ENCODE measurements around the gene ANO6. TPM values are rescaled to one million over a fixed set of nuclear protein-coding genes. Genes with fewer than 3 reads are reported as not detected.

ANO6 gene
- total and polyA plus RNA-seq, 2 donors (not counting 1 experiment from before 2014, with no cell fraction given): 6.6 to 19.5 TPM

GRCh38 chr12:45348311-45348710 is 132.4 kb downstream of the ANO6 start:
- H4K20me1 ChIP-seq (ENCODE audit: control insufficient read depth, insufficient read depth, low read length, poor library complexity, severe bottlenecking): no peaks in the 10 kb centered on the region
- H3K36me3 ChIP-seq (replicated peaks in 1 of 2; ENCODE audit: control extremely low read depth in 1 of 2, control insufficient read depth in 1 of 2, extremely low read depth in 1 of 2, insufficient read depth in 2 of 2, low read length in 1 of 2): peaks cover 4 to 35% of the 10 kb centered on the region in 2 experiments
- no peak overlapping the region for H3K27ac Mint-ChIP-seq
- H3K9me3 Mint-ChIP-seq (ENCODE audit: insufficient read depth): no peaks in the 10 kb centered on the region
- TF ChIP-seq, protein P1, sequence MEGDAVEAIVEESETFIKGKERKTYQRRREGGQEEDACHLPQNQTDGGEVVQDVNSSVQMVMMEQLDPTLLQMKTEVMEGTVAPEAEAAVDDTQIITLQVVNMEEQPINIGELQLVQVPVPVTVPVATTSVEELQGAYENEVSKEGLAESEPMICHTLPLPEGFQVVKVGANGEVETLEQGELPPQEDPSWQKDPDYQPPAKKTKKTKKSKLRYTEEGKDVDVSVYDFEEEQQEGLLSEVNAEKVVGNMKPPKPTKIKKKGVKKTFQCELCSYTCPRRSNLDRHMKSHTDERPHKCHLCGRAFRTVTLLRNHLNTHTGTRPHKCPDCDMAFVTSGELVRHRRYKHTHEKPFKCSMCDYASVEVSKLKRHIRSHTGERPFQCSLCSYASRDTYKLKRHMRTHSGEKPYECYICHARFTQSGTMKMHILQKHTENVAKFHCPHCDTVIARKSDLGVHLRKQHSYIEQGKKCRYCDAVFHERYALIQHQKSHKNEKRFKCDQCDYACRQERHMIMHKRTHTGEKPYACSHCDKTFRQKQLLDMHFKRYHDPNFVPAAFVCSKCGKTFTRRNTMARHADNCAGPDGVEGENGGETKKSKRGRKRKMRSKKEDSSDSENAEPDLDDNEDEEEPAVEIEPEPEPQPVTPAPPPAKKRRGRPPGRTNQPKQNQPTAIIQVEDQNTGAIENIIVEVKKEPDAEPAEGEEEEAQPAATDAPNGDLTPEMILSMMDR (IDR thresholded peaks at IDR 0.05): no peak
- no peak for TF ChIP-seq EZH2 (IDR thresholded peaks at IDR 0.05; ENCODE audit: borderline replicate concordance, insufficient read depth, low read depth, low read length, poor library complexity, severe bottlenecking)
- no CpG with 5 or more reads among the region's 2 CpGs for WGBS (ENCODE audit: insufficient coverage)
- H3K4me3 ChIP-seq (ENCODE audit: control extremely low read depth in 1 of 5, extremely low read depth in 1 of 5, insufficient read depth in 1 of 5, low read depth in 2 of 5, low read length in 4 of 5): no peak overlapping the region
- CTCF ChIA-PET: interaction anchor here (0.8 kb wide), 1 partner anchor 178 kb away, joined by 3 read pairs; no protein-coding TSS in a partner anchor
- H3K4me2 ChIP-seq (replicated peaks; ENCODE audit: low read depth, low read length, poor library complexity, severe bottlenecking): no peak overlapping the region
- H3K4me1 ChIP-seq (ENCODE audit: control insufficient read depth in 2 of 2, insufficient read depth in 2 of 2, low read length in 2 of 2): no peaks in the 10 kb centered on the region
- no peak overlapping the region for H3K4me3 Mint-ChIP-seq
- no peaks in the 10 kb centered on the region for H3K27me3 ChIP-seq (replicated peaks in 1 of 4; ENCODE audit: control extremely low read depth in 1 of 4, control insufficient read depth in 3 of 4, insufficient read depth in 4 of 4, low read length in 3 of 4)
- intact Hi-C loops (cut with micrococcal nuclease): no loop called here
- POLR2A ChIA-PET: no interaction called here
- ATAC-seq (ENCODE audit: low read depth) (no peak), DNase-seq (no peak)
- no peak overlapping the region for H2AFZ ChIP-seq (ENCODE audit: insufficient read depth, low read depth, low read length, poor library complexity, severe bottlenecking)
- H3K9ac ChIP-seq (ENCODE audit: low read length): no peak overlapping the region
- H3K27ac ChIP-seq (ENCODE audit: low read length in 2 of 2): no peak overlapping the region
- H3K79me2 ChIP-seq (ENCODE audit: control insufficient read depth, insufficient read depth, low read length): no peaks in the 10 kb centered on the region
- no peaks in the 10 kb centered on the region for H3K27me3 Mint-ChIP-seq
- H3K9me3 ChIP-seq (ENCODE audit: control extremely low read depth in 1 of 3, control insufficient read depth in 2 of 3, insufficient read depth in 1 of 3, low read length in 2 of 3): peaks cover 0 to 9% (median 0%) of the 10 kb centered on the region in 3 donors
- no peaks in the 10 kb centered on the region for H3K4me1 Mint-ChIP-seq

GRCh38 chr12:45348986-45349385 is 133.1 kb downstream of the ANO6 start:
- no peaks in the 10 kb centered on the region for H3K9me3 Mint-ChIP-seq (ENCODE audit: insufficient read depth)
- no CpG with 5 or more reads among the region's 1 CpG for WGBS (ENCODE audit: insufficient coverage)
- CTCF ChIA-PET: interaction anchor here (0.8 kb wide), 1 partner anchor 178 kb away, joined by 3 read pairs; no protein-coding TSS in a partner anchor
- H3K27me3 Mint-ChIP-seq: no peaks in the 10 kb centered on the region
- Histone ChIP-seq H3K27me3 (replicated peaks in 1 of 4; ENCODE audit: control extremely low read depth in 1 of 4, control insufficient read depth in 3 of 4, insufficient read depth in 4 of 4, low read length in 3 of 4) (no peaks in the 10 kb centered on the region), H3K36me3 (replicated peaks in 1 of 2; ENCODE audit: control extremely low read depth in 1 of 2, control insufficient read depth in 1 of 2, extremely low read depth in 1 of 2, insufficient read depth in 2 of 2, low read length in 1 of 2) (peaks cover 4 to 35% of the 10 kb centered on the region in 2 experiments), H4K20me1 (ENCODE audit: control insufficient read depth, insufficient read depth, low read length, poor library complexity, severe bottlenecking) (no peaks in the 10 kb centered on the region), H3K4me3 (ENCODE audit: control extremely low read depth in 1 of 5, extremely low read depth in 1 of 5, insufficient read depth in 1 of 5, low read depth in 2 of 5, low read length in 4 of 5) (no peak overlapping the region), H3K4me1 (ENCODE audit: control insufficient read depth in 2 of 2, insufficient read depth in 2 of 2, low read length in 2 of 2) (no peaks in the 10 kb centered on the region), H3K27ac (ENCODE audit: low read length in 2 of 2) (no peak overlapping the region), H3K79me2 (ENCODE audit: control insufficient read depth, insufficient read depth, low read length) (no peaks in the 10 kb centered on the region), H2AFZ (ENCODE audit: insufficient read depth, low read depth, low read length, poor library complexity, severe bottlenecking) (no peak overlapping the region), H3K9me3 (ENCODE audit: control extremely low read depth in 1 of 3, control insufficient read depth in 2 of 3, insufficient read depth in 1 of 3, low read length in 2 of 3) (peaks cover 0 to 9% (median 0%) of the 10 kb centered on the region in 3 donors), H3K4me2 (replicated peaks; ENCODE audit: low read depth, low read length, poor library complexity, severe bottlenecking) (no peak overlapping the region), H3K9ac (ENCODE audit: low read length) (no peak overlapping the region)
- DNase-seq: no peak
- no peaks in the 10 kb centered on the region for H3K4me1 Mint-ChIP-seq
- no peak overlapping the region for H3K27ac Mint-ChIP-seq
- H3K4me3 Mint-ChIP-seq: no peak overlapping the region
- POLR2A ChIA-PET: no interaction called here
- intact Hi-C loops (cut with micrococcal nuclease): no loop called here
- no peak for ATAC-seq (ENCODE audit: low read depth)
- no peak for TF ChIP-seq EZH2 (IDR thresholded peaks at IDR 0.05; ENCODE audit: borderline replicate concordance, insufficient read depth, low read depth, low read length, poor library complexity, severe bottlenecking)
- TF ChIP-seq, protein P1 (IDR thresholded peaks at IDR 0.05): no peak

All from B cell (primary cell).